Skeletal muscle satellite cell (primary cell): Measurements from ENCODE around the gene KRTAP10-9.

Source experiments
- H3K27me3 ChIP-seq: 2 replicates; pipeline ENCODE4 v1.7.0; 2013; ENCODE audit warnings: low read length; ENCODE audit not compliant: control insufficient read depth, insufficient read depth
- H3K36me3 ChIP-seq: 2 replicates; pipeline ENCODE4 v1.7.0; 2013; ENCODE audit warnings: mild to moderate bottlenecking, control low read depth, low read length; ENCODE audit not compliant: insufficient read depth
- H3K4me1 ChIP-seq: 2 replicates; pipeline ENCODE4 v1.7.0; 2013; ENCODE audit warnings: low read length; ENCODE audit not compliant: control insufficient read depth, insufficient read depth
- H3K4me2 ChIP-seq: 2 replicates; pipeline ENCODE4 v1.7.0; 2013; ENCODE audit warnings: mild to moderate bottlenecking, low read length
- H3K4me3 ChIP-seq: 2 replicates; pipeline ENCODE4 v1.7.0; 2013; ENCODE audit warnings: low read length
- H3K9ac ChIP-seq: 2 replicates; pipeline ENCODE4 v1.7.0; 2013; ENCODE audit warnings: mild to moderate bottlenecking, low read depth, low read length, moderate library complexity
- H3K9me3 ChIP-seq: replicated peaks from 2 replicates; pipeline ENCODE4 v1.7.0; 2013; ENCODE audit warnings: mild to moderate bottlenecking, control low read depth, low read length

KRTAP10-9 gene

GRCh38 chr21:44649521-44650100 lies 22.7 kb downstream of the KRTAP10-9 start:
- Histone ChIP-seq H3K4me3 (no peak overlapping the region), H3K9ac (no peak overlapping the region), H3K36me3 (no peaks in the 10 kb centered on the region), H3K9me3 (no peaks in the 10 kb centered on the region), H3K4me1 (no peaks in the 10 kb centered on the region), H3K27me3 (peaks cover 29% of the 10 kb centered on the region), H3K4me2 (no peak overlapping the region)

DNA sequence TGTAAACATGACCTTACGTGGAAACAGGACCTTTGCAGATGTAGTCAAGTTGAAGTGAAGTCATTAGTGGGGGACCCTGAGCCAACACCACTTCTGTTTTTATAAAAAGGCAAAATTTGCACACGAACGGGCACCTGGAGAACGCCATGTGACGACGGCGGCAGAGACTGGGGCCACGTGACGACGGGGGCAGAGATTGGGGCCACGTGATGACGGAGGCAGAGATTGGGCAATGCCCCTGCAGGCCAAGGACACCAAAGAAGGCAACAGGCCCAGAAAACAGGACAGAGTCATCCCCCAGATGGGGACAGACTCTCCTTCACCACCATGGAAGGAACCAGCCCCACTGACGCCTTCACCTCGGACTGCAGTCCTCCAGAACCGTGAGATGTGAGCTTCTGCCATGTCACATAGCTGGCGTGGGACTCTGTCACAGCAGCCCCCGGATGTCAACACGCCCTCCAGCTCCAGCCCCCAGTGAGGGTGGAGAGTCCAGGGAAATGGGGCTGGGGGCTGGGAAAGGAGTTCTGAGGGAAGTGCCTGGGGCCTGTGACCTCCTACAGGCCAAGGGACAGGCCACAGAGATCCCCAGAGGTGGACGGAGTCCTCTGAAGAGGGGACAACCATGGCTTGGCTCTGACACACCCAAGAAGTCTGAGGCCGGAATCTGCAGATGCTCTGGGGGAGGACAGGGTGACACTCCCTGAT lies 23.5 kb downstream of the KRTAP10-9 start:
- Histone ChIP-seq H3K4me1 (no peaks in the 10 kb centered on the region), H3K27me3 (peaks cover 29% of the 10 kb centered on the region), H3K4me3 (no peak overlapping the region), H3K4me2 (no peak overlapping the region), H3K9ac (no peak overlapping the region), H3K36me3 (no peaks in the 10 kb centered on the region), H3K9me3 (no peaks in the 10 kb centered on the region)

DNA sequence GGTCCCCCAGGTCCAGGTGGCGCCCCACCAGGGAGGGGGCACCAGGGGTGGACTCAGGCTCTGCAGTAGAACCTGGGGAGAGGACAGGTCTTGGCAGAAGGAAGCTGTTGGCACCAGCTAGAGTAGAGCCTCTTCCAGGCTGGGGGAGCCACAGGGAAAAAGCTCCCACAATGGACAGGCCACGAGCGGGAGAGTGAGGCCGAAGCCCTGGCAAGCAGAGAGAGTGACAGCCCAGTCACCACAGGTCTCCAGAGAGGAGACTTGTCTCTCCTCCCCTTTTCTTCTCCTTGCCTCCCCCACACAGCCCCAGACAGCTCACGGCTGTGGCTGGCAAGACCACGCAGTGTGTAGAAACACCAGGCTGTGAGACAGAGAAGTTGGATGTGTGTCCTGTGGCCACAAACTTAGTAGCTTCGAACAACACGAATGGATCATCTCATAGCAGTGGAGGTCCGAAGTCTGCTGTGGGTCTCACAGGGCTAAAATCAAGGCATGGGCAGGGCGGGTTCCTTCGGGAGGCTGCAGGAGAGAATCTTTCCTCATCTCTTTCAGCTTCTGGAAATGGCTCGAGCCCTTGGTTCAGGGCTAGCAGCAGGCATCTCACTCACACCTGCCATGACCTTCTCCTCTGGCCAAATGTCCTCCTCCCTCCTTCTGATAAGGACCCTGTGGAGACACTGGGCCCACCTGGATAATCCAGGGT lies 24.2 kb downstream of the KRTAP10-9 start:
- Histone ChIP-seq H3K36me3 (no peaks in the 10 kb centered on the region), H3K9me3 (no peaks in the 10 kb centered on the region), H3K4me3 (no peak overlapping the region), H3K27me3 (peaks cover 29% of the 10 kb centered on the region), H3K9ac (no peak overlapping the region), H3K4me2 (no peak overlapping the region), H3K4me1 (no peaks in the 10 kb centered on the region)

DNA sequence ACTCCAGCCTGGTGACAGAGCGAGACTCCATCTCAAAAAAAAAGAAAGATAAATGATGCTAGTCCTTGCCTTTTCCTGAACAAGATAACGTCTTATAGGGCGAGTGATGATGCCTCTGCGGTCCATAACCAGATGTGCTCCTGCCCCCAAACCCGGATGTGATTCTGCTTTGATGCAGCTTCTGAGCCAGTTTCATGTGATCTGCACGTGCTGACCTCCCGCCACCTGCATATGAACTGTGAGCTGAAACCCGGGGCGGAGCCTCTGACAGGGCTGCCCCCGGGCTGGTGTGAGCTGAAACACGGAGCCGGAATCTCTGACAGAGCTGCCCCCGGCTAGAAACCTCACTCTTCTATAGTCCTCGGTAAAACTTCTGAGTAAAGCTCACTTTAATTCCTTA lies 26.2 kb downstream of the KRTAP10-9 start:
- peaks cover 21% of the 10 kb centered on the region for H3K27me3 ChIP-seq
- no peak overlapping the region for H3K9ac ChIP-seq
- H3K36me3 ChIP-seq, result no peaks in the 10 kb centered on the region
- no peaks in the 10 kb centered on the region for H3K4me1 ChIP-seq
- no peak overlapping the region for H3K4me2 ChIP-seq
- H3K4me3 ChIP-seq, result no peak overlapping the region
- H3K9me3 ChIP-seq, result no peaks in the 10 kb centered on the region

GRCh38 chr21:44653656-44654575 lies 27.0 kb downstream of the KRTAP10-9 start:
- Histone ChIP-seq H3K9ac (no peak overlapping the region), H3K36me3 (no peaks in the 10 kb centered on the region), H3K27me3 (peaks cover 25% of the 10 kb centered on the region), H3K4me3 (no peak overlapping the region), H3K4me1 (no peaks in the 10 kb centered on the region), H3K4me2 (no peak overlapping the region), H3K9me3 (no peaks in the 10 kb centered on the region)

DNA sequence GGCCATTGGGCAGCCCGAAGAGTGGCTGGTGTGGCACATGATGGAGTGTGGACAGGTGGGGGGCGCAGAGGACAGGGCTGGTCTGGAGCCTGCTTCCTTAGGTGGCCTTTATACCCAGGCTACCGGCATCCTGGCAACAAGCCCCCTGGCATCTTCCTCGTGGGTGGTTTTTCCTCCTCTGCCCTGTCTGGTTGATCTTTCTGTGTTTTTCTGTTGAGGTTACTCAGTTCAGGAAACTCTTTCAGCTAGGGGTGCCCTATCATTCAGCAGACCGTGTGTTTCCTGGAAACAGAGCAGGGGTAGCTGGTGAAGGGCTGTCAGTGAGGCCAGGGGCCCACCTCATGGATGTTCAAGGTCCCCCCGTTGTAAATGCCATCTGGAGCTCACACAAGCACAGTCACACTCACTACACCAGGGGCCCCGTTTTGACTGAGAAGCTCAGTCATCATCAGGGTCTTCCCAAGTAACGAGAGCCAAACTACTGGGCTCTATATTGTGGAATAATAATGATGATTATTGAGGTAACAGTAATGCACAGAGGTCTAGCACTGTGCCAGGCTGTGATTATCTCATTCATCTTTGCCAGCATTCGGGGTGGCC lies 27.8 kb downstream of the KRTAP10-9 start, which contains the start of gene KRTAP12-4:
Gene KRTAP12-4, minus strand, starts transcription at position 84 of the 600 bp plus-strand sequence. Its CDS starts 45 bp downstream, at position 39.
- Histone ChIP-seq H3K4me3 (no peak within 1 kb of the TSS), H3K27me3 (peaks cover 31% of the 10 kb centered on the region), H3K4me2 (no peak within 1 kb of the TSS), H3K9ac (no peak within 1 kb of the TSS), H3K36me3 (no peaks in the 10 kb centered on the region), H3K9me3 (no peaks in the 10 kb centered on the region), H3K4me1 (no peaks in the 10 kb centered on the region)

- Histone ChIP-seq H3K4me1 (no peaks in the 10 kb centered on the region), H3K4me3 (no peak overlapping the region), H3K4me2 (no peak overlapping the region), H3K36me3 (no peaks in the 10 kb centered on the region), H3K9ac (no peak overlapping the region), H3K9me3 (no peaks in the 10 kb centered on the region), H3K27me3 (peaks cover 29% of the 10 kb centered on the region)
Measured at GRCh38 chr21:44656868-44657267, 30.0 kb downstream of the KRTAP10-9 start.

DNA sequence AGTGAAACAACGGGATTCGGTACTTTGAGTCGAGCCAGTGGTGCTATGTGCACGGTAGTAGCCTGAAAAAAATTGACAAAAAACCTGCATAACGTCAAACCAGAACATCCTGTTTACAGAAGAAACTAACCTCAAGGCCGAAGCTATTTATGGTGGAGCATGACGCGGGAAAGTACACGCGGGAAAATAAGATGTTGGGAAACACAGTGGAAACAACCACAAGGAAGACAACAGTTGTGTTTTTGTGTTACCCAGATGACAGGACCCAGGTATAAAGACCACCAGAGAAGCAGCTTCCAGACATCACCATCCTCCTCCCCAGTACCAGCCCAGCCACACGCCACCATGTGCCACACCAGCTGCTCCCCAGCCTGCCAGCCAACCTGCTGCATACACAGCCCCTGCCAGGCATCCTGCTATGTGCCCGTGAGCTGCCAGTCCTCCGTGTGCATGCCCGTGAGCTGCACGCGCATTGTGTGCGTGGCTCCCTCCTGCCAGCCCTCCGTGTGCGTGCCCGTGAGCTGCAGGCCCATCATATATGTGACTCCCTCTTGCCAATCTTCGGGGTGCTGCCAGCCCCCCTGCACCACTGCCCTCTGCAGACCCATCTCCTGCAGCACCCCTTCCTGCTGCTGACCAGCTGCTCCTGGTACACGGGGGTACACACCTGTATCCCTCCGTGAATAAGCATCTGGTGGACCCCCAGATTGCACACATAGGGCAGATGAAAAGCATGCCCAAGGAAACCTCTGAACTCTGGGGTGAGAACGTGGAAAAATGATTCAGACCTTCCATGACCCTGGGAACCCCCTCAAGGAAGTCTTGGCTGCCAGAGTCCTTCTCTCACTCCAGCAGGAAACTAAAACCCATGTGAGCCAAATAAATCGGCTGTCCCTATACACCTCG lies 31.0 kb downstream of the KRTAP10-9 start, which contains the start of gene KRTAP12-3:
Gene KRTAP12-3, plus strand, starts transcription at position 298 of the 906 bp plus-strand sequence. Its CDS starts 48 bp downstream, at position 346.
- Histone ChIP-seq H3K9me3 (no peaks in the 10 kb centered on the region), H3K4me1 (no peaks in the 10 kb centered on the region), H3K9ac (no peak within 1 kb of the TSS), H3K4me3 (no peak within 1 kb of the TSS), H3K4me2 (no peak within 1 kb of the TSS), H3K36me3 (no peaks in the 10 kb centered on the region), H3K27me3 (peaks cover 35% of the 10 kb centered on the region)

DNA sequence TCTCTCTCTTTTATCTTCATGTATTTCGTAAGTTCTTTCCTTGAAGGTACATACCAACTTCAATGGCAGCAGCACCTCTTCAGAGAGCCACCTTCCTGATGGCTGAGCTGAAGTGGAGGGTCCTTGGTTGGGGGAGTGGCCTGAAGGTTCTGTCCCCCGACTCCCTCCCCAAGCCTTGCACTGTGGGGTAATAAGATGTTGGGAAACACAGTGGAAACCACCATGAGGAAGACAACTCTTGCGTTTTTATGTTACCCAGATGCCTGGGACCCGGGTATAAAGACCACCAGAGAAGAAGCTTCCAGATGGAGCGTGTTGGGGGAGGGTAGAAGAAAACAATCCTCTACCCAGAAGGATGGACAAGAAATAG lies 31.6 kb downstream of the KRTAP10-9 start:
- H3K4me2 ChIP-seq, result no peak overlapping the region
- H3K9ac ChIP-seq, result no peak overlapping the region
- no peaks in the 10 kb centered on the region for H3K4me1 ChIP-seq
- no peaks in the 10 kb centered on the region for H3K9me3 ChIP-seq
- peaks cover 34% of the 10 kb centered on the region for H3K27me3 ChIP-seq
- no peak overlapping the region for H3K4me3 ChIP-seq
- no peaks in the 10 kb centered on the region for H3K36me3 ChIP-seq

DNA sequence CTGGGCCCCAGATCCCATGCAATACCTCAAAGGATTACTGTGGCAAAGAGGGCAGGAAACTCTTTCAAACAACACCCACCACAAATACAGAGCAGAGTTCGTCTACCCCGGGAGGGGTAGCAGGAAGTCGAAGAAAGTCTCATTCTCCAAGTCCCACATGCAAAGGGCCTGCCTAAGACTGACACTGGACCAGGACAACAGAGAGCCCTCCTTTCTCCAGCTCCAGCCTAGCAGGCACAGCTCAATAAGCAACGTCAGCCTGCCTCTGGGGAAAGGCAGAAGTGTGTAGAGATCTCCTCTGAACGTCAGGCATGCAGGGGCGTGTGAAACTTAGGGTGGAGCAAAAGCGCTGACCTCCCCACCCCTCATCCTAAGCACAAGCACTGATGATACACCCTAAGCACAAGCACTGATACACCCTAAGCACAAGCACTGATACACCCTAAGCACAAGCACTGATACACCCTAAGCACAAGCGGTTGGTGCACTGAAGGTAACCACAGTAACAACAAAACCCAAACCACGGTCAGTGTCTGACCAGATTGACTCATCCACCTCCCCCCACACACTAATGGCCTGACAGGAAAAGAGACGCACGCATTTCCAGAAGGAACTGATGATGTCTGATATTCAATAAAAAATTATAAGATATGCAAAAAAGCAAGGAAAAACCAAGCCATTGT lies 32.2 kb downstream of the KRTAP10-9 start:
- Histone ChIP-seq H3K4me2 (no peak overlapping the region), H3K27me3 (peaks cover 29% of the 10 kb centered on the region), H3K4me1 (no peaks in the 10 kb centered on the region), H3K9ac (no peak overlapping the region), H3K36me3 (no peaks in the 10 kb centered on the region), H3K4me3 (no peak overlapping the region), H3K9me3 (no peaks in the 10 kb centered on the region)
